NCI-H774 (cell line): ENCODE measurements around the gene ORM1.

Experiments used
- DNase-seq: peaks from one replicate; lab custom pipeline; 2025; lab: John Stamatoyannopoulos, UW

The ORM1 gene

DNA sequence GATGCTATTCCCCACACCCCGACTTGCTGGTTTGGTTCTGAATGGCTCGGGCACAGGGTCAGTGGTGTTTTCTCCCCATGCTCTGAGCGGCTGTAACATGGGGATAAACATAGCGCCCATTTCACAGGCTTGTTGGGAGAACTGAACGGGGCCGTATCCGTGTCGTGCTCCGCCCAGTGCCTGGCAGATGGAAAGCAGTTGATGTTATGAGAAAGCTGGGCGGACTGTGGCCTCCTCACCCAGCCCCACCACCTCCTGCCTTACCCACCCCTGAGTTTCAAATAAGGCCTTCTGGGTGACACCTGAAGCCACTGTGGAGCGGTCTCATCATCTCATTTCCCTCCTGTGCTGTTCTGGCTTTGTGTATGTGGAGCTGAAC lies 21.3 kb downstream of the ORM1 start:
- DNase-seq = no peak

GRCh38 chr9:114344692-114345091 lies 21.8 kb downstream of the ORM1 start:
- no peak for DNase-seq

- no peak for DNase-seq
Measured at GRCh38 chr9:114345493-114346065, 22.7 kb downstream of the ORM1 start.

- no peak for DNase-seq
Measured at GRCh38 chr9:114346146-114346545, 23.2 kb downstream of the ORM1 start.

- no peak for DNase-seq
Measured at GRCh38 chr9:114347675-114348074, 24.8 kb downstream of the ORM1 start.

DNA sequence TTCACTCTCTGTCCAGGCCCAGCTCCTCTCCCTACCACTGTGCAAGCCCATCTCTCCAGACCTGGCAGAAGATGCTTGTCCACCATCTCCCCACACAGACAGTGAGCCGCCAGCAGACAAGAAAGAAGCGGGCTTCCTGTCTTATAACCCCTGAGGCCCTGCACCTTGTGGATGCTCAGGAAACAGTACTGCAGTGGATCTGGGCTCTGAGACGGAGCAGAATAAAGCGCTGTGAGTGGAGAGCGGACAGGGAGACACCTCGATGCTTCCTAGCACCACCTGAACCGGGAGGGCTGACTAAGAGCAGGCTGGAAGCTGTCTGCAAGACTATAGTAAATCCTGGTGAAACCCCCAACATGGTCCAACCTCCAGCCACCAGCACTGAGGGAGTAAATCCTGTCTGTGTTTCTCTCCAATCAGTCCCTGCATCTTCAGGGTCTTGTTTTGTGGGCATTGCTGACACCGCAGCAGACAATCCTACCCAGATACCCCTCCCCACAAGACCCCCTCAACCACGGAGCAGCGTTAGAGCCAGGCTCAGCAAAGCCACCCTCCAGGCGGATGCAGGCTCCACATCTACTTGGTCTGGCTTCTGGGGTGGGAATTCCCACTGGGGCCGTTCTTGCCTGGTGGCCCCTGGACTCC lies 25.5 kb downstream of the ORM1 start:
- no peak for DNase-seq

GRCh38 chr9:114348906-114349482 lies 26.1 kb downstream of the ORM1 start:
- no peak for DNase-seq

DNA sequence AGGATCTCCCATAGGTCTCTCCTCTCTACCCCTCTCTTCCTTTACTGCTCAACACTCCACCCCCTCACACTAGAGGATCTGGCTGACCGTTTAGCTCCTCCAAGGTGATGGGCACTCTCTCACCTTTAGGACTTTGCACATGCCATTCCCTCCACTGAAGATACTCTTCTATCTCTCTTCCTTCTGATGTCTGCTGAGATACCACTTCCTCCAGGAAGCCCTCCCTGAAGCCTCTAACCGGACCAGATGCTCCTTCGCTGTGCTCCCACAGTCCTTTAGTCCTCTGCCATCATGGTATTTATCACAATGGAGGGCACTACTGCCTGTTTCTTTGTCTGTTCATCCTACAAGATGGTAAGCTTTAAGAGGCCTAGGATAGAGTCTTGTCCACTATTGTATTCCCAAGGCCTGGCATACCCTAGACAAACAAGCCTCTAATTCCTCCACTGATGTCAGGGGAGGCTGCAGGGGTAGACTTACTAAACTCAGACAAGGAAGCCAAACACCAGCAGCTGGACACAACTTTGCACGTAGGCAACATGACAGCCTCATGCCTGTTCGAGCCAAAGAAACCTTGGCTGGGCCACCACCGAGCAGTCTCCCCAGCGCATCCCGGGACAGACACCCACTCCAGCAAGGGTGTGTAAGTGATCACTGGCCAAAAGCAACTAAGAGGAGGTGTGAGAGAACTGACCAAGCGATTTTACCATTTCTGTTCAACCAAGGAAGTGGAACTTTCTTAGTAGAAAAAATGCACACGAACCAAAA lies 27.0 kb downstream of the ORM1 start:
- no peak for DNase-seq

DNA sequence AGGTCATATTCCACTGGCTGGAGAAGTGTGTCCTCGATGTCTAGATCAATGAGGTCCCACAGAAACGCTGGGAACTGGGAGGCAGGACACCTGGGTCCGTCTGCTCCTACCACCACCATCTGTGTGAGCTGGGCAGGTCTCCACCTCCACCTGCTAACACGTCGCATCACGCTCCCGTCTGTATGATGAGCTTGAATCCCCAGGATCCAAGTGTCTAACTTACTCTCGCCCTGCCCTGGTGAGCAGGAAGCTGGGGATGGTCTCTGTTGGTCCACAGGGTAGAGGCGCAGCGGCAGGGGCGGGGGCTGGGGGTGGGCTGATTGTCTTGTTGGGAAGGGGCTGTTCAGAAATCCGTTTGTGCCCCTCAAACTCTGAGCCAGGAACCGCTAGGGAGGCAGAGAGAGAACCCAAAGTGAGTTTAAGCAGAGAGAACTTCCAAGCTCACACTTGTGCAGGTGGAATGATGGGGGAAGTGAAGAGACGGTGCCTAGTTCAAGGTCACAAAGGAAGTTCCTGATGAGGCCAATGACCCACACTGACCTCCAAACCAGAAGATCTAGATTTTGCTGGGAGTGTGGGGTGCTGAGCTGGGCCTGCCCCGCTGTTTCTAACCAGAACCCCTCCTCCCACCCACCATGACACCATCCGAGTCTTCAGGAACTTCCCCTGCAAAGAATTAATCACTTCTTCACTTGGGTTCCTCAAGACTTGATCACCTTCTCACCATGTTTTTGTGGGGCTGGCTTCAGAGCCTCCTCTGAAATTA lies 27.9 kb downstream of the ORM1 start:
- DNase-seq = no peak

GRCh38 chr9:114351932-114352331 lies 29.0 kb downstream of the ORM1 start:
- no peak for DNase-seq

GRCh38 chr9:114355821-114356220 lies 32.9 kb downstream of the ORM1 start:
- DNase-seq = no peak

DNA sequence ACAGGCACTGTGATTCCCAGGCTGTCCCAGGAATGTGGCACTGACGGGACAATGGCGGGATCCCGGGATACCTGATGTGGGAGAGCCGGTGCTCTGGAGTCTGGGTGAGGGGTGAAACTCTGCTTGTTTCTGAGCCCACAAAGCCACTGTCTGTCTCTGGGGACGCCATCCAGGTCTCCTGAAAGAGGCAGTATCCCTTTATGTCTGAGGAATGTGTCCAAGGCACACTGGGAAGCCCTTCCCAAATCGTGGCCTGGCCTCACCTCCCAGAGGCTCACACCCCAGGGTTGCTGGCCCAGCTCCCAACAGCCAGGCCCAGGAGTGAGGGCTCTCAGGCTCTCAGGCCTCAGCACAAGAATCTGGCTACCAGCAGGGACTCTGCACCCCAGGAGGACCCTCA lies 33.9 kb downstream of the ORM1 start:
- no peak for DNase-seq

DNA sequence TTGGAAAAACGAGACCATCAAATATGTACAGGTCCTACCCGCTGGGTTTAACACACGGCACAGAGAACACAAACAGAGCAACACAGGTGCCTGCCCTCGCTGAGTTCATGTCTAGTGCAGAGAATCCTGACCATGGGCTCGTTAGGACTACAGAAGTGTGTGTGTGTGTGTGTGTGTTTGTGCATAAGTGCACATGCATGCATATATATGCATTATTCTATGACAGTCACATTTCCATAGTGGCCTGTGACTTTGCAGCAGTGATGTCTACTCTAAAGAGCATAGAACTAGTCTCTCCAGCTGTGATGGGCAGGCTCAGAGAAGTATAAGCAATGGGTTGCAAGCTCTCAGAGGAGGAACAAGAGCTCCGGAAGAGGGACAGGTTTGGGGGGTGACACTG lies 34.5 kb downstream of the ORM1 start:
- no peak for DNase-seq

DNA sequence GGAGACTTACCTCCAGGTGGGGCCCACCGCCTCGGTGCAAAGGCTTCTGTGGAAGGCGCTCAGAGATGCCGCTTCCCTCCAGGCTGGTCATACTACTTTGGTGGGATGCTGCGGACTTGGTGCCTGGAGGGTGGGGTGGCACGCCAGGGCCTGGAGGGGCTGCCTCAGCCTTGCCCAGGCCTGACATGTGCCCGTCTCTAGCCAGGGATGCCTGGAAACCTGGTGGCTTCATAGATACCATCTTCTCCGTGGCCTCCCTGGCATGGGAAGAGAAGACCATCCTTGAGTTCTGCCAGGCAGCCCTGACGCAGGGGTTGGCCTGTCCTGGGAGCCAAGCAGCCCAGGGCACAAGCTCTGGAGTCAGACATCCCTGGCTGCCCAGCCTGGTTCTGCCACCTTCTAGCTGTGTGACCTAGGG lies 35.0 kb downstream of the ORM1 start:
- no peak for DNase-seq

DNA sequence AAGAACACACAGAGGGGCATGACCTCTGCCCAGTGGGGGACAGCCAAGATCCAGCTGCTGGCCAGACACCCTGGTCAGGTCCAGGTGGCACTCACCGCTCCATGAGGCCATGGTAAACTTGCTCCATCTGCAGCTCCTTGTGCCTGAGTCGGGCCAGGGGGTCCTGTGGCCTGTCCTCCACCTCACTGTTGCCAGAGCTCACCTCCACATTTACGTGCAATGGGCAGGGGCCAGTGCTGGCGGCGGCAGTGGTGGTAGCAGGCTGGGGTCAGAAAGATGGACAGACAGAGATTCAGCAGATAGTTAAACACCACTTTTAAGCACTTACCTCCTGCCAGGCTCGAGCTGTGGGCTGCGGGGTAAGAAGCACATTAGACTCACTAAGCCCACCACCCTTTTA lies 36.9 kb downstream of the ORM1 start:
- DNase-seq = no peak

GRCh38 chr9:114361542-114361941 lies 38.6 kb downstream of the ORM1 start:
- no peak for DNase-seq

- DNase-seq = no peak
Measured at GRCh38 chr9:114362394-114362793, 39.5 kb downstream of the ORM1 start.

DNA sequence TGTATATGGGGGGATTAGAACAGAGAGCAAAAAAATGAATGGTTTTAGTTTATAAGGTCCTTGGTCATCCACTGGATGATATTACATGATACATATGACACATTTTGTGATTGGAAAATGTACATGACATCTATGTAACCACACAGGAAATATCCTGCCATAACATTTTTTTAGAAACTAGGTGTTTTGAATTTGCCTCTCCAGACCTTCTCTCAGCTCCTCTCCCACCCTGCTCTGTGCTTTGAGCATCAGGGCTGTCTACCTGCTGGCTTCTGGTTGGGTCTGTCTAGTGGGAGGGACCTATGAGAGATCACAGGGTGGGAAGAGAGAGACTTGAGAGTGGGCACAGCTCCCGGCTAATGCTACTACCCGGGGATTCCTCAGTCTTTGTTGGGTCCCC lies 40.5 kb downstream of the ORM1 start:
- no peak for DNase-seq

DNA sequence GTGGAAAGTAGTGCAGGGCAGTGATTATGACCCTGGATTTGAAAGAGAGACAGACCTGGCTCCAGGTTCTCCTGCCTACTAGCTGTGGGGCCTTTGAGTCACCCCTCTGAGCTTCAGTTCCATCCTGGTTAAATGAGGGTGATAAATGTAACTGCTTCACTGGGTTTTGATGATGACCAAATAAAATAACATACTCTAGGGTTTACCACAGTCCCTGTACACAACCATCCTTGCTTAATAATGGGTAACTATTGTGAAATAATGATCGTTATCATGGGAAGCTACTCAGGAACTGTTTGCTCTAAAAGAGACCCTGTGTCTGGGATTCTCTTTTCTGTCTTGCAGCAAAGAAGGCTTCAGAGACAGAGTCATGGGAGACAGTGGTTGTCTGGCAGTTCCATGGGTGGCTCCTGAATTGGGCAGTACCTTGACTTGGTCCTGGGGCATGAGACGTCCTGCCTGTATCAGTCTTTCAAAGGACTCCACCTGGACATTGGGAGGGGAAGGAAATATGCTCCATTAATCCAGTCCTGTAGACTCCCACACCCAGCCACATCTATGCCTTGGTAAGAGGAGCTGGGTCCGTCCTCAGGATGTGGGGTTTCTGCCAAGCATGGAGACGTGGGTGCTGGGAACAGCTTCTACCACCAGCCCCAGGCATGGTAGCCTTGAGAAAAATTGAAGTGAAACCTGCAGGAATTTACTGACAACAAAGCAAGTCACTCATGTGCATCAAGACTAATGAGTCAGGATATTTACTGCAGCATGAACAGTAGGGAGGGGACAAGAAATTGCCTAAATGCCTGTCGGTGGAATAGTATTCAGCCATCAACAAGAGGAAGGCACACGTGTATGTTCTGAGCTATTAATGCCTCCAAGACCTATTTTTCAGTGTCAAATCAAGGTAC lies 41.5 kb downstream of the ORM1 start:
- DNase-seq = no peak

DNA sequence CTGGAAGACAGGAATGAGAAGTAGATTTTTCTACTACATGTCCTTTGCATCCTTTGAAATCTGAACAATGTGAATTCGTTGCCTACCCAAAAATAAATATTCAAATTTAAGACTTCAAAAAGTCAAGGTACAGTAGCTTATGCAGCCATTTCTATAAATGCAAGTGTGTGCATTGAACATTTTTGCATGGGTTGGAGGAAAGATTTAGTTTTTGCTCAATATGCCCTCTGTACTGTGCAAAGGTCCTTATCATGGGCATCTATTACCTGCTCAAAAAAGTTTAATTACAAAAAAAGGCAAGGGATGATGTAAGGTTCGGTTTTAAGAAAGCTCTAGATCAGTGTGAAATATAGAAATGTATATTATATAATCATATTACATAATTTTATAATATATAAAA lies 42.3 kb downstream of the ORM1 start:
- no peak for DNase-seq
